NCI-H128 (cell line): ENCODE results near the gene EGR2.
A peak's percentile ranks its signal among the peaks of the same experiment; 100 is the strongest.

ENCODE experiments used
- DNase-seq: peaks from one replicate; lab custom pipeline; 2025; ENCODE audit not compliant: unreplicated experiment; lab: John Stamatoyannopoulos, UW

The EGR2 gene

DNA sequence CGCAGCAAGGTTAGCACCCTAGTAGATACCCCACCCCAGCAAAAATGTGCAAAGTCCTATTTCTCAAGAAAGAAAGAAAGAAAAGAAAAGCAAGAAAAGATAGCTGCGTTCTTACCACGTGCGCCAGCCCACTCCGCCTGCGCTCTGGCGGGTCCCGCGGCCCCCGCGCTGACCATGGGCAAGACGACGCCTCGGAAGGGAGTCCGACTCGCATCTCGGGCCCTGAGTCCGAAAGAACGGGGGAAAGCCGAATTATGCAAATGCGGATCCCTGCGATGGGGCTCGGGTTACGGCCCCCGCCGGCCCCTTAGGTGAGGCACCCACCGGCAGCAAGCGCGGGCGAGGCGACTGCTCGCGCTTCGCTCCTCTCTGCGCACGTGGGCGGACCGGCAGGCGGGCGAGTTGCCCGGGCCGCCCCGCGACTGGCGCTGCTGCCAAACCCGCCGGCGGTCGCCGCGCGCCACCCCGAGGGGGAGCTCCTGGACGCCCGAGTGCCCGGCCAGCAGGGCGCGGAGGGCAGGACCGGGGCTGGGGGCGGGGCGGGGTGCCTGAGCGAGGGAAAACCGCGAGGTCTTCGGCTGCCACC lies 2.4 kb upstream of the EGR2 start:
- DNase-seq, result no peak

GRCh38 chr10:62817766-62818425 lies 1.7 kb upstream of the EGR2 start:
- DNase-seq, result no peak

GRCh38 chr10:62817121-62817765 lies 1.1 kb upstream of the EGR2 start:
- DNase-seq, result no peak

GRCh38 chr10:62816076-62816330 lies 163 bp downstream of the EGR2 start:
- no peak for DNase-seq

GRCh38 chr10:62815381-62816075 lies 638 bp downstream of the EGR2 start:
- no peak for DNase-seq

DNA sequence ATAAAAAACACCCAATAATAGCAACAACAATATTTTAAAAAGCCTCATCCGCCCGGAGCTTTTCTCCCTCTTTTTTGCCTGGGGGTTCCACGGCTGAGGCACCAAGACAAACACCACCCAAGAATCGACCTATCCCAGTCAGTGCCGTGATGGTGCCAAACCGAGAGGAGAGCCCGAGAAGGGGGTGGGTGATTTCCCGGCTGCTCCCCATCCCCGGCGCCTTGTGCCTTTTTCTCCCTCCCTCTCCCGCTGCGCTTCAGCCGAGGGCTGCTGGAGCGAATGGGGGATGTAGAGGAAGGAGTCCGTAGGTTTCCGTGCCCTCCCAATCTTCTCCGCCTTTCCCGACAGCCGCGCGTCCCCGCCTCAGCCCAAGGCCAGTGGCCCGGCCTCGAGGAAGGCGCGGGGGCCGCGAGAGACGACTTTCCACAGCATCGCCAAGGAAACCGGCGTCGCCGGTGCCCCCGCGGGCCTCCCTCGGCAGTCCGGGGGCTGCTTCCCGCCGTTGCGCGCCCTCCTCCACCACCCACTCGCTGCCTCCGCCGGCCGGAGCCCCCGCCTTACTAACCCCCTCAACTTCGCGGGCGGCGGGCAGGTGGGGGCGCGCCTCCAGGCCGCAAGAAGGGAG lies 1.3 kb downstream of the EGR2 start:
- DNase-seq, result no peak

- DNase-seq, result no peak
These were observed 2.2 kb downstream of the EGR2 start for GRCh38 chr10:62813981-62814380.

DNA sequence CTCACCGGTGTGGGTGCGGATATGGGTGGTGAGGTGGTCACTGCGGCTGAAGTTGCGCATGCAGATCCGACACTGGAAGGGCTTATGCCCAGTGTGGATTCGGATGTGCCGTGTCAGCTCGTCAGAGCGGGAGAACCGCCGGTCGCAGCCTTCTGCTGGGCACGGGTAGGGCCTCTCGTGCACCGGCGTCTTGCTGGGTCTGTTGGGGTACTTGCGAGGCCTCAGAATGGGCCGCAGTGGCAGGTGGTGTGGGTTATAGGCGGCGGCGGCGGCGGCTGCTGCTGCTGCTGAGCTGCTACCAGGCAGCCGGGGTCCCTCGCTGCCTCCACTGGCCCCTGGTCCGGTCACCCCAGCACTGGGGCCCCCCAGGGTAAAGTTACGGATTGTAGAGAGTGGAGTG lies 2.7 kb downstream of the EGR2 start:
- DNase-seq, result no peak

GRCh38 chr10:62812672-62813439 lies 3.3 kb downstream of the EGR2 start:
- no peak for DNase-seq

- DNase-seq, result no peak
These were observed 4.8 kb downstream of the EGR2 start for GRCh38 chr10:62811159-62811875.

GRCh38 chr10:62810156-62810902 lies 5.8 kb downstream of the EGR2 start:
- DNase-seq, result no peak

- DNase-seq, result no peak
These were observed 9.9 kb downstream of the EGR2 start for GRCh38 chr10:62806251-62806650.

GRCh38 chr10:62805231-62806099 lies 10.7 kb downstream of the EGR2 start:
- no peak for DNase-seq

DNA sequence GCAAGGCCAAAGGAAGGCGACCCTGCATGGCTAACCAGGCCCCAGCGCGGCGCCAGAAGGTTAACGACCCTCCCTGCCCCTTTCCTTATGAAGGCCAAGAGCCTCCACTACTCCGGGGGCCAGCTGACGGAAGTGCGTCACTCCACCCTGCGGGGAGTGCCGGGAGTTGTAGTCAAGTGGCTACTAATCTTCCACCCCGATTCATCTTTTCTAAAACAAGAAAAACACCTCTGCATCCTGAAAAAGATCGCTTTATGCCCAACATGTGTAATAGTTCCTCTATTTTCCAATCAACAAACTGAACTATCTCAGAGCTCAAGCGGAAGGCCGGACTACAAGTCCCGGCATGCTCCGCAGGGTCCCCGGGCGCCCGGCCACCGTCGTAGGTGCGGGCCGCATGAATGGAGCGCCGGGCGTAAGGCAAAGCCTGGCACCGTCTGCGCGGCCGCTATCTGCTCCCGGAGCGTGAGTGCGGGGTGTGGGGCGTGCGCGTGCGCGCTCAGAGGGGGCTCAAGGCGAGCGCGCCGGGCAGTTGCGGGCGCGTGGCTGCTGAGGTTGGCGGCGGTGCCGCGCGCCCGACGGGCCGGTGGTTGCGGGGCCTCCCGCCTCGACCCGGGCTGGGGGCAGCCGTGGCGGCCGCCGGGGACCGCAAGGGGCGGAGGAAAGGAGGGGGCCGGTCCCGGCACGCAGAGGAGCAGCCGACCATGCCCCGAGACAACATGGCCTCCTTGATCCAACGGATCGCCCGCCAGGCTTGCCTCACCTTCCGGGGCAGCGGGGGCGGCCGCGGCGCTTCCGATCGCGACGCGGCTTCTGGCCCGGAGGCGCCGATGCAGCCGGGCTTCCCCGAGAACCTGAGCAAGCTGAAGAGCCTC lies 11.6 kb downstream of the EGR2 start, which contains the start of gene ADO:
ADO (plus strand) TSS at position 365 of the 875 bp plus-strand sequence; CDS start at position 705, 340 bp downstream.
- DNase-seq, result peak; percentile 64

- DNase-seq, result no peak
These were observed 12.3 kb downstream of the EGR2 start for GRCh38 chr10:62803724-62804355.

GRCh38 chr10:62801871-62802270 lies 14.3 kb downstream of the EGR2 start:
- no peak for DNase-seq

DNA sequence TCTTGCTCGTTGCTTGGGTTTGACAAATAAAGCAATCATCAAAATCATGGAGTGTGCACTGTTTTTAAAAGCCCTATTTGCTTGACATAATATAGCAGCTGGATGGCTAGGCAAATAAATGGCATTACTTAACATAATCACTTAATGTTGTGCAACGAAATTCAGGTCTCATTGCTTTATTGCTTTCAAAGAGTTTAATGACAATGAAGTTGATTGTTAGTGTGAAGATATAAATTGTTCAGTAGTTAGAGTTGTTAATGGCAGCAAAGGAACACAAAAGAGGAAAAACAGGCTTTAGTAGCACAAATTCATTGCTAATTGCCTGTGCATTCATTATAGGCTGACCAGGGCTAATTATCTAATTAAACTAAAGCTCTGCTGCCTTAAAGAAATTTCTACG lies 19.3 kb downstream of the EGR2 start:
- no peak for DNase-seq
